ENCODE data around the gene MAGI2.
"Not testable (repeated sequence)": the region's sequence is repeated elsewhere in the genome, so short reads cannot be mapped to it uniquely, and the experiment has no call there.

MAGI2 gene

GRCh38 chr7:79078273-79078672, 375.2 kb downstream of the MAGI2 start:
- DNase-seq: no peak
- Histone ChIP-seq H3K9me3 (ENCODE audit: control insufficient read depth, low read length) (no peaks in the 10 kb centered on the region), H4K91ac (ENCODE audit: low read length) (no peak overlapping the region), H3K27me3 (ENCODE audit: control insufficient read depth in 1 of 2, insufficient read depth in 1 of 2, low read length in 2 of 2) (no peaks in the 10 kb centered on the region), H3K27ac (ENCODE audit: low read length, poor library complexity, severe bottlenecking) (no peak overlapping the region), H3K9ac (ENCODE audit: low read length) (no peak overlapping the region), H2BK12ac (ENCODE audit: low read length in 2 of 2) (no peak overlapping the region), H2BK15ac (ENCODE audit: low read depth, poor library complexity, severe bottlenecking) (no peak overlapping the region), H3K14ac (ENCODE audit: low read length in 2 of 2) (no peak overlapping the region), H2AFZ (ENCODE audit: low read depth, low read length) (no peak overlapping the region), H3K23ac (ENCODE audit: low read length in 2 of 2) (no peak overlapping the region), H3K36me3 (ENCODE audit: control insufficient read depth in 1 of 2, insufficient read depth in 2 of 2, low read depth in 1 of 2, low read length in 2 of 2) (no peaks in the 10 kb centered on the region), H3K4me3 (ENCODE audit: insufficient read depth in 1 of 2, low read depth in 1 of 2, low read length in 2 of 2) (no peak overlapping the region), H4K8ac (ENCODE audit: low read length) (no peak overlapping the region), H2AK5ac (ENCODE audit: low read length, severe bottlenecking) (no peak overlapping the region), H2BK120ac (ENCODE audit: low read depth, low read length) (no peak overlapping the region), H3K4me1 (ENCODE audit: control insufficient read depth, insufficient read depth, low read depth, low read length) (no peaks in the 10 kb centered on the region), H3K79me1 (replicated peaks; ENCODE audit: low read length, poor library complexity, severe bottlenecking) (no peaks in the 10 kb centered on the region), H3K18ac (ENCODE audit: low read depth in 1 of 2, low read length in 2 of 2) (no peak overlapping the region), H2BK5ac (ENCODE audit: low read depth, low read length, poor library complexity, severe bottlenecking) (no peak overlapping the region), H3K4me2 (ENCODE audit: low read length, poor library complexity, severe bottlenecking) (no peak overlapping the region), H3K4ac (ENCODE audit: low read depth in 1 of 2, low read length in 2 of 2) (no peak overlapping the region)
- no CpG with 5 or more reads among the region's 1 CpG for WGBS

- H2BK15ac ChIP-seq (ENCODE audit: low read depth, poor library complexity, severe bottlenecking); H3K9me3 ChIP-seq (ENCODE audit: control insufficient read depth, low read length); H2AFZ ChIP-seq (ENCODE audit: low read depth, low read length); H3K23ac ChIP-seq (ENCODE audit: low read length in 2 of 2); H3K18ac ChIP-seq (ENCODE audit: low read depth in 1 of 2, low read length in 2 of 2); H3K27me3 ChIP-seq (ENCODE audit: control insufficient read depth in 1 of 2, insufficient read depth in 1 of 2, low read length in 2 of 2); H3K79me1 ChIP-seq (replicated peaks; ENCODE audit: low read length, poor library complexity, severe bottlenecking); H4K8ac ChIP-seq (ENCODE audit: low read length); H3K4me2 ChIP-seq (ENCODE audit: low read length, poor library complexity, severe bottlenecking); H4K91ac ChIP-seq (ENCODE audit: low read length); H3K4me3 ChIP-seq (ENCODE audit: insufficient read depth in 1 of 2, low read depth in 1 of 2, low read length in 2 of 2); H3K14ac ChIP-seq (ENCODE audit: low read length in 2 of 2); H2BK12ac ChIP-seq (ENCODE audit: low read length in 2 of 2); H3K27ac ChIP-seq (ENCODE audit: low read length, poor library complexity, severe bottlenecking); H3K4me1 ChIP-seq (ENCODE audit: control insufficient read depth, insufficient read depth, low read depth, low read length); H2AK5ac ChIP-seq (ENCODE audit: low read length, severe bottlenecking); H2BK5ac ChIP-seq (ENCODE audit: low read depth, low read length, poor library complexity, severe bottlenecking); H3K4ac ChIP-seq (ENCODE audit: low read depth in 1 of 2, low read length in 2 of 2); DNase-seq; H2BK120ac ChIP-seq (ENCODE audit: low read depth, low read length); H3K9ac ChIP-seq (ENCODE audit: low read length); H3K36me3 ChIP-seq (ENCODE audit: control insufficient read depth in 1 of 2, insufficient read depth in 2 of 2, low read depth in 1 of 2, low read length in 2 of 2): not testable (repeated sequence)
- WGBS: 58% methylated on average over 5 of the region's 5 CpGs
Measured at GRCh38 chr7:79071187-79071586, 382.3 kb downstream of the MAGI2 start.

DNA sequence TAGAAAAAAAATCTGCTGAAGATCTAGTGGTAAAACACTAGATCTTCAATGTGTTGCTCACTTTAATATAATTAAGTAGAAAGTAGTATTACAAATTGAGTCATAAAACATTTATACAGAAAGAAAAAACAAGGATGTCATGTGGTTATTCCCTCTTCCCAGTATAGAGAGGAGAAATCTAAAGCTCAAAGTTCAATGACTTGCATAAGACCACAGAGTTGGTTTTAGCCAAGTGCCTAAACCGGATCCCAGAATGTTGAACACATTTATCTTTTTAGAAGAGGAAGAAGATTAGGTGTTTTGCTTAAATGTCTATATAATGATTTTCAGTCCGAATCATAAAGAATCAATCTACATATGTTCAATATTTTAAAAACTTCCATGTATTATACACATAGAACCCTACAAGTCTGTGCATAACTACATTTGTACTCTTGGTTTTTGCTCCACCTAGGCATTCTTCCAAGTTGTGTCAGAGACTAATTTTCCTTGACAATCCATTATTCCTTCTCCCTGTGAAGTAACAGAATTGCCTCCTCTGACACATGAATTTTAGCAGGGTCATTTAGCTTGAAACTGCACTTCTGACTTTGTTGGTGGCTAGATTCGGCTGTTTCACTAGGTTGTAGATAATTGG, 389.2 kb downstream of the MAGI2 start:
- Histone ChIP-seq H3K27me3 (ENCODE audit: control insufficient read depth in 1 of 2, insufficient read depth in 1 of 2, low read length in 2 of 2) (no peaks in the 10 kb centered on the region), H2BK5ac (ENCODE audit: low read depth, low read length, poor library complexity, severe bottlenecking) (no peak overlapping the region), H3K4me1 (ENCODE audit: control insufficient read depth, insufficient read depth, low read depth, low read length) (no peaks in the 10 kb centered on the region), H3K9me3 (ENCODE audit: control insufficient read depth, low read length) (no peaks in the 10 kb centered on the region), H2AK5ac (ENCODE audit: low read length, severe bottlenecking) (no peak overlapping the region), H3K36me3 (ENCODE audit: control insufficient read depth in 1 of 2, insufficient read depth in 2 of 2, low read depth in 1 of 2, low read length in 2 of 2) (no peaks in the 10 kb centered on the region), H3K23ac (ENCODE audit: low read length in 2 of 2) (no peak overlapping the region), H3K4me3 (ENCODE audit: insufficient read depth in 1 of 2, low read depth in 1 of 2, low read length in 2 of 2) (no peak overlapping the region), H3K14ac (ENCODE audit: low read length in 2 of 2) (no peak overlapping the region), H2BK12ac (ENCODE audit: low read length in 2 of 2) (no peak overlapping the region), H3K18ac (ENCODE audit: low read depth in 1 of 2, low read length in 2 of 2) (no peak overlapping the region), H2BK15ac (ENCODE audit: low read depth, poor library complexity, severe bottlenecking) (no peak overlapping the region), H2BK120ac (ENCODE audit: low read depth, low read length) (no peak overlapping the region), H4K91ac (ENCODE audit: low read length) (no peak overlapping the region), H3K4me2 (ENCODE audit: low read length, poor library complexity, severe bottlenecking) (no peak overlapping the region), H3K27ac (ENCODE audit: low read length, poor library complexity, severe bottlenecking) (no peak overlapping the region), H2AFZ (ENCODE audit: low read depth, low read length) (no peak overlapping the region), H3K79me1 (replicated peaks; ENCODE audit: low read length, poor library complexity, severe bottlenecking) (no peaks in the 10 kb centered on the region), H3K4ac (ENCODE audit: low read depth in 1 of 2, low read length in 2 of 2) (no peak overlapping the region), H4K8ac (ENCODE audit: low read length) (no peak overlapping the region), H3K9ac (ENCODE audit: low read length) (no peak overlapping the region)
- no peak for DNase-seq
- WGBS: 89% methylated on average over 2 of the region's 3 CpGs

DNA sequence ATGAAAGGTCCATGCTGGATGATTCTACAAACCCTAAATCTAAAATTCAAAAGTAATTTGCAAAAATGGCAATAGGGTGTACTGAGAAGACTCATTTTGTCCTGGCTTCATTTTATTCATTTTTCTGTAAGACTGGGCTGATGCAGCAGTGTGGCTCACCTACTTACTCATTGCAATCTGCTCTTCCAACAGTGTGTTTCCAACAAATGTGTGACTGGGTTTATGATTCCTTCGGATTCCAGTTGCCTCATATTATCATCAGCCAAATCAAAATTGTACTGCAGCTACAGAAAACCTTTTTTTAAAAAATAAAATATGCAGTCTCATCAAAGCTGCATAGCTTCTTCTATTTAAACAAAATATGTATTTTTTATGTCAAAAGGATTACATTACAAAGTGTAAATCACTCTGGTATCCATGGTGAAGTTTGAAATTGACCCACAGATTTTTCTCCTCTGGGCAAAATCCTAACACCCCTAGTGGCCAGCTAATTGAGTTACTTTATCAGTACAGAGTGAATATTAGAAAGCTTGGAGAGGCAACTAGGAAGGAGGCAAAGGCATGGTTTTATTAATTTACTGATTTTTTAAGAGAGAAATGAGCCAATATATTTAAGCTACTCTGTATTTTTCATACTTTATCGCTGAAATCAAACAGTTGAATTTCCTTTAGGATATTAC, 390.3 kb downstream of the MAGI2 start:
- Histone ChIP-seq H3K36me3 (ENCODE audit: control insufficient read depth in 1 of 2, insufficient read depth in 2 of 2, low read depth in 1 of 2, low read length in 2 of 2) (no peaks in the 10 kb centered on the region), H3K4me2 (ENCODE audit: low read length, poor library complexity, severe bottlenecking) (no peak overlapping the region), H3K4ac (ENCODE audit: low read depth in 1 of 2, low read length in 2 of 2) (no peak overlapping the region), H3K9ac (ENCODE audit: low read length) (no peak overlapping the region), H2BK120ac (ENCODE audit: low read depth, low read length) (no peak overlapping the region), H3K27me3 (ENCODE audit: control insufficient read depth in 1 of 2, insufficient read depth in 1 of 2, low read length in 2 of 2) (no peaks in the 10 kb centered on the region), H3K4me1 (ENCODE audit: control insufficient read depth, insufficient read depth, low read depth, low read length) (no peaks in the 10 kb centered on the region), H2BK15ac (ENCODE audit: low read depth, poor library complexity, severe bottlenecking) (no peak overlapping the region), H3K27ac (ENCODE audit: low read length, poor library complexity, severe bottlenecking) (no peak overlapping the region), H3K4me3 (ENCODE audit: insufficient read depth in 1 of 2, low read depth in 1 of 2, low read length in 2 of 2) (no peak overlapping the region), H3K18ac (ENCODE audit: low read depth in 1 of 2, low read length in 2 of 2) (no peak overlapping the region), H3K79me1 (replicated peaks; ENCODE audit: low read length, poor library complexity, severe bottlenecking) (no peaks in the 10 kb centered on the region), H2BK5ac (ENCODE audit: low read depth, low read length, poor library complexity, severe bottlenecking) (no peak overlapping the region), H4K8ac (ENCODE audit: low read length) (no peak overlapping the region), H3K9me3 (ENCODE audit: control insufficient read depth, low read length) (no peaks in the 10 kb centered on the region), H3K23ac (ENCODE audit: low read length in 2 of 2) (no peak overlapping the region), H4K91ac (ENCODE audit: low read length) (no peak overlapping the region), H2BK12ac (ENCODE audit: low read length in 2 of 2) (no peak overlapping the region), H3K14ac (ENCODE audit: low read length in 2 of 2) (no peak overlapping the region), H2AK5ac (ENCODE audit: low read length, severe bottlenecking) (no peak overlapping the region), H2AFZ (ENCODE audit: low read depth, low read length) (no peak overlapping the region)
- 65% methylated on average over 1 of the region's 2 CpGs for WGBS
- no peak for DNase-seq
